Natural killer cell (primary cell): ENCODE results near the gene USH2A. TPM values are rescaled to one million over a fixed set of nuclear protein-coding genes. Genes with fewer than 3 reads are reported as not detected.

ENCODE experiments used
- ATAC-seq, 3 donors: fragments of 150-1000 bp in 2 of 3; fragments of 200-7000 bp in 1 of 3; cut with Tn5 transposase; 1 replicate in 1 of 3; 2 replicates in 2 of 3; pipeline ENCODE4 v1.10.0; 2021; ENCODE audit warnings: mild to moderate bottlenecking in 2 of 3, moderate library complexity in 2 of 3
- DNase-seq, 2 donors: peaks; one replicate each; pipeline versions ENCODE4 v3.0.0 to v3.0.0-alpha.2; 2013 to 2021; ENCODE audit warnings: mixed read lengths in 1 of 2
- H3K27ac ChIP-seq: one replicate; pipeline ENCODE4 v1.5.1; 2013; ENCODE audit warnings: mild to moderate bottlenecking, low read length
- H3K27me3 ChIP-seq: one replicate; pipeline ENCODE4 v1.6.1; 2013; ENCODE audit warnings: low read length; ENCODE audit not compliant: control insufficient read depth, insufficient read depth
- H3K36me3 ChIP-seq: one replicate; pipeline ENCODE4 v1.6.1; 2013; ENCODE audit warnings: low read length; ENCODE audit not compliant: control insufficient read depth, insufficient read depth
- H3K4me1 ChIP-seq: one replicate; pipeline ENCODE4 v1.6.1; 2013; ENCODE audit warnings: low read length; ENCODE audit not compliant: control insufficient read depth, insufficient read depth
- H3K4me3 ChIP-seq: one replicate; pipeline ENCODE4 v1.5.1; 2013; ENCODE audit warnings: low read length
- H3K9me3 ChIP-seq: one replicate; pipeline ENCODE4 v1.6.1; 2013; ENCODE audit warnings: low read length; ENCODE audit not compliant: control insufficient read depth, insufficient read depth
- H3K27ac Mint-ChIP-seq, 2 donors: one replicate each; pipeline ENCODE4 v1.8.0; 2022; ENCODE audit warnings: mild to moderate bottlenecking in 2 of 2, mixed read lengths in 2 of 2, moderate library complexity in 1 of 2
- H3K27me3 Mint-ChIP-seq, 2 donors: one replicate each; pipeline ENCODE4 v1.8.0; 2022; ENCODE audit warnings: low read depth in 2 of 2, mixed read lengths in 2 of 2
- H3K36me3 Mint-ChIP-seq: one replicate; pipeline ENCODE4 v1.8.0; 2022; ENCODE audit warnings: mixed read lengths
- H3K4me1 Mint-ChIP-seq, 2 donors: one replicate each; pipeline ENCODE4 v1.8.0; 2022; ENCODE audit warnings: mixed read lengths in 2 of 2
- H3K4me3 Mint-ChIP-seq: one replicate; pipeline ENCODE4 v1.8.0; 2022; ENCODE audit warnings: mild to moderate bottlenecking, moderate library complexity, mixed read lengths
- H3K9me3 Mint-ChIP-seq, 2 donors: one replicate each; pipeline ENCODE4 v1.8.0; 2022; ENCODE audit warnings: mixed read lengths in 2 of 2
- WGBS: methylation state at CpG from one replicate; pipeline ENCODE4 v1.1.7; 2013; ENCODE audit warnings: missing lambda C conversion rate; ENCODE audit not compliant: insufficient coverage; 5-methylcytosine and 5-hydroxymethylcytosine counted together
- intact Hi-C: fragments of 100-400 bp; cut with micrococcal nuclease; formaldehyde crosslinking; loops from one replicate; pipeline ENCODE4 v1.14.2; 2022
- total RNA-seq, 4 donors: library from RNA; stranded (reverse); fragments of 120-200 nt in 1 of 4; gene quantifications; one replicate each; pipeline versions ENCODE4 v1.2.3 to v1.2.4, GENCODE V29; 2013 to 2022
- TF ChIP-seq, protein P1 (sequence below): fragments of 200-600 bp; IDR thresholded peaks from one replicate; pipeline ENCODE4 v1.8.0; 2022; ENCODE audit warnings: antibody characterized with exemption

The USH2A gene
- total RNA-seq, 3 donors from 2014 or later (not counting 1 experiment from before 2014, with no cell fraction given) = not detected

DNA sequence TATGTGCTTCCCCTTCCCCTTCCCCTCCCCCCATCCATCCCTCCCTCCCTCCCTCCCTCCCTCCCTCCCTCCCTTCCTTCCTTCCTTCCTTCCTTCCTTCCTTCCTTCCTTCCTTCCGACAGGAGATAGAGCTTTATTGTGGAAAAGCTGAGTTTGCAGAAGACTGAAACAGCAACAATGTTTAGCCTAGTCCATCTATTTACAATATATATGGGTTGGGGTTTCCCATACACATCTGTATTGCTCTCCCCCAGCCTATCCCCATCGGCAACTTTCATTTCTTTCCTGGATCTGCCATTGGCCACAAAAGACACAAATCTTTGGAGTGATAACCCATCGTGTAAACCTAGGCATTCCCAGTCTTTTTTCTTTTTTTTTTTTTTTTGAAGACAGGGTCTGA, 222.3 kb downstream of the USH2A start:
- DNase-seq (no peak), ATAC-seq (no peak)
- Histone ChIP-seq H3K4me3 (no peak overlapping the region), H3K4me1 (no peaks in the 10 kb centered on the region), H3K27me3 (no peaks in the 10 kb centered on the region), H3K9me3 (peaks cover 3% of the 10 kb centered on the region), H3K36me3 (no peaks in the 10 kb centered on the region), H3K27ac (no peak overlapping the region)
- no peaks in the 10 kb centered on the region for H3K27me3 Mint-ChIP-seq
- intact Hi-C loops = no loop called here
- H3K4me1 Mint-ChIP-seq = no peaks in the 10 kb centered on the region
- TF ChIP-seq, protein P1, sequence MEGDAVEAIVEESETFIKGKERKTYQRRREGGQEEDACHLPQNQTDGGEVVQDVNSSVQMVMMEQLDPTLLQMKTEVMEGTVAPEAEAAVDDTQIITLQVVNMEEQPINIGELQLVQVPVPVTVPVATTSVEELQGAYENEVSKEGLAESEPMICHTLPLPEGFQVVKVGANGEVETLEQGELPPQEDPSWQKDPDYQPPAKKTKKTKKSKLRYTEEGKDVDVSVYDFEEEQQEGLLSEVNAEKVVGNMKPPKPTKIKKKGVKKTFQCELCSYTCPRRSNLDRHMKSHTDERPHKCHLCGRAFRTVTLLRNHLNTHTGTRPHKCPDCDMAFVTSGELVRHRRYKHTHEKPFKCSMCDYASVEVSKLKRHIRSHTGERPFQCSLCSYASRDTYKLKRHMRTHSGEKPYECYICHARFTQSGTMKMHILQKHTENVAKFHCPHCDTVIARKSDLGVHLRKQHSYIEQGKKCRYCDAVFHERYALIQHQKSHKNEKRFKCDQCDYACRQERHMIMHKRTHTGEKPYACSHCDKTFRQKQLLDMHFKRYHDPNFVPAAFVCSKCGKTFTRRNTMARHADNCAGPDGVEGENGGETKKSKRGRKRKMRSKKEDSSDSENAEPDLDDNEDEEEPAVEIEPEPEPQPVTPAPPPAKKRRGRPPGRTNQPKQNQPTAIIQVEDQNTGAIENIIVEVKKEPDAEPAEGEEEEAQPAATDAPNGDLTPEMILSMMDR = no peak
- WGBS = 97% methylated on average over 2 of the region's 3 CpGs
- no peak overlapping the region for H3K4me3 Mint-ChIP-seq
- no peak overlapping the region for H3K27ac Mint-ChIP-seq
- H3K36me3 Mint-ChIP-seq = no peaks in the 10 kb centered on the region
- H3K9me3 Mint-ChIP-seq = peaks cover 5 to 8% of the 10 kb centered on the region in 2 donors

DNA sequence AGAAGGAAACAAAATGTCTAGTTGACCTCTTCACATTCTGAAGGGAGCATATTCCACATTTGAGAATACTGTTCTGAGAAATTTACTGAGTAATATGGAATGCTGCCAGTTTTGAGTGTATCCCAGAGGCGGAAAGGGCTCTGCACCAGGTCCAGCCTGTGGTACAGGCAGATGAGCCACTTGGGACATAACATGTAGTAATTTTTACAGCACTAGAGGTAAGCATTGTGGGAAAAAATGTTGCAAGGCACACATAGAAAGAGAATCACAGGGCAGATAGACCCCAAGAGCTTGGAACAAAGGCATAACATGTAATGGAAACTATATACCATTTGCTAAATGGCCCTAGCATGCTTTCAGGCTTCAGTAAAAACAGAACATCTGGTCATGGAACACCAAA, 228.5 kb downstream of the USH2A start:
- Histone ChIP-seq H3K4me1 (no peaks in the 10 kb centered on the region), H3K27me3 (no peaks in the 10 kb centered on the region), H3K4me3 (no peak overlapping the region), H3K36me3 (no peaks in the 10 kb centered on the region), H3K9me3 (peaks cover 3% of the 10 kb centered on the region), H3K27ac (no peak overlapping the region)
- intact Hi-C loops = no loop called here
- Mint-ChIP-seq H3K4me1 (no peaks in the 10 kb centered on the region), H3K9me3 (peaks cover 10 to 11% of the 10 kb centered on the region in 2 donors), H3K27ac (no peak overlapping the region), H3K4me3 (no peak overlapping the region), H3K27me3 (no peaks in the 10 kb centered on the region), H3K36me3 (no peaks in the 10 kb centered on the region)
- no peak for DNase-seq
- WGBS = 80% methylated on average over 1 of the region's 1 CpG
- no peak for ATAC-seq
- TF ChIP-seq, protein P1 = no peak

DNA sequence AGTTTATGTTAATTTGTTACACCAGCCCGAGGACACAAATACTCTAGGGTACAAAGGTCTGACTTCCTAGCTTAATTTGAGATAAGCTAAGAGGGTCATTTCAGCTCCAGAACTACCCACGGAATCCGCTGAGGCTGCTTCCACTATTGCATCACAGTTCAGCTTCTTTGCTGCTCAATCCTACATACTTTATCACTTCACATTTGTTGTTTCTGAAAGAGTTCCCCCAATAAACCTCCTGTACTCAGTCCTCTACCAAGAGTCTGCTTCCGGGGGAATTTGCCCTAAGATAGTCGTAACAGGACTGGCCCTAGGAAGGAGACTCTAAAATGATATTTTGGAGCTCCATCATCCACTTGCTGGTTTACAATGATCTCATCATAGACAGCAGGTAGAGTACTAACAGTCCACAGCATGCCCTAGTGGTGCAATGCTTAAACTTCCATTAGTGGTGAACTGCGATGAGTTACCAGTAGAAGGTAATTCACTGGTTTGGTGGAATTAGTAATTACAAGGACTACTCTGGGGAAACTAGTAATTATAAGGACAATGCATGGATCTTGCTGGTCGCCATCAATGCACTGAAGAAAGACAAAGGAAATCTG, 229.3 kb downstream of the USH2A start:
- Histone ChIP-seq H3K36me3 (no peaks in the 10 kb centered on the region), H3K4me3 (no peak overlapping the region), H3K9me3 (peaks cover 3% of the 10 kb centered on the region), H3K27ac (no peak overlapping the region), H3K27me3 (no peaks in the 10 kb centered on the region), H3K4me1 (no peaks in the 10 kb centered on the region)
- no peaks in the 10 kb centered on the region for H3K27me3 Mint-ChIP-seq
- H3K36me3 Mint-ChIP-seq = no peaks in the 10 kb centered on the region
- H3K9me3 Mint-ChIP-seq = peaks cover 9 to 10% of the 10 kb centered on the region in 2 donors
- DNase-seq = no peak
- no peak for ATAC-seq
- no peaks in the 10 kb centered on the region for H3K4me1 Mint-ChIP-seq
- no peak overlapping the region for H3K27ac Mint-ChIP-seq
- TF ChIP-seq, protein P1 = no peak
- H3K4me3 Mint-ChIP-seq = no peak overlapping the region
- 74% methylated on average over 6 of the region's 7 CpGs for WGBS
- intact Hi-C loops = no loop called here

DNA sequence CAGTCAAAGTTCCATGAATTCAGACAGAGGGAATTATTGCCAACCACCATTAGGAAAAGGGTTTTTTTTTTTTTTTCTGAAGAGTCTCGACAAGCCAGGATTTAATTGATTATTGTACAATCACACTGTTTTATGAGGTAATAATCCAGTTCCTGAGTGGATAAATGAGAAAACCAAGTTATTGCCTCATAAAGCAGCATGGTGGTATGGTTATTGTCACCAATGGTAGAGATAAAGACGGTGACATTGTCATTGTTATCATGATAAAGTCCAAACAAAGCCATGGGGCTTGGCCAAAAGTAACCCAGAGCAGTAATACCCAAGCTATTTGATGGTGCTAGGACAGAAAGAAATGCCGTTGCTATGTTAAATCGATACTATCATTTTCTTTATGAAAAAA, 232.8 kb downstream of the USH2A start:
- intact Hi-C loops = no loop called here
- no peak overlapping the region for H3K4me3 ChIP-seq
- no peak overlapping the region for H3K4me3 Mint-ChIP-seq
- TF ChIP-seq, protein P1 = no peak
- H3K27me3 Mint-ChIP-seq = no peaks in the 10 kb centered on the region
- no peak overlapping the region for H3K27ac ChIP-seq
- 71% methylated on average over 4 of the region's 4 CpGs for WGBS
- no peaks in the 10 kb centered on the region for H3K4me1 ChIP-seq
- no peaks in the 10 kb centered on the region for H3K36me3 Mint-ChIP-seq
- H3K27me3 ChIP-seq = no peaks in the 10 kb centered on the region
- no peak overlapping the region for H3K27ac Mint-ChIP-seq
- H3K36me3 ChIP-seq = no peaks in the 10 kb centered on the region
- peaks cover 3% of the 10 kb centered on the region for H3K9me3 ChIP-seq
- DNase-seq = no peak
- H3K4me1 Mint-ChIP-seq = no peaks in the 10 kb centered on the region
- peaks cover 16 to 18% of the 10 kb centered on the region in 2 donors for H3K9me3 Mint-ChIP-seq
- ATAC-seq = no peak
